Glutamatergic neuron (in vitro differentiated cells): Measurements from ENCODE around the gene MTHFD1. TPM values are rescaled to one million over a fixed set of nuclear protein-coding genes. Genes with fewer than 3 reads are reported as not detected.

Experiments used
- DNase-seq: peaks from one replicate; pipeline ENCODE4 v3.0.0; 2022
- H3K27ac Mint-ChIP-seq: one replicate; pipeline ENCODE4 v1.8.0; 2020; ENCODE audit warnings: mild to moderate bottlenecking, mixed read lengths, inconsistent platforms; ENCODE audit not compliant: unreplicated experiment
- H3K27me3 Mint-ChIP-seq: one replicate; pipeline ENCODE4 v1.8.0; 2020; ENCODE audit warnings: mild to moderate bottlenecking, moderate library complexity, mixed read lengths, inconsistent platforms; ENCODE audit not compliant: unreplicated experiment
- H3K36me3 Mint-ChIP-seq: one replicate; pipeline ENCODE4 v1.8.0; 2020; ENCODE audit warnings: mild to moderate bottlenecking, mixed read lengths, inconsistent platforms; ENCODE audit not compliant: unreplicated experiment
- H3K4me1 Mint-ChIP-seq: one replicate; pipeline ENCODE4 v1.8.0; 2020; ENCODE audit warnings: mild to moderate bottlenecking, low read depth, mixed read lengths, inconsistent platforms; ENCODE audit not compliant: unreplicated experiment
- H3K4me3 Mint-ChIP-seq: one replicate; pipeline ENCODE4 v1.8.0; 2020; ENCODE audit warnings: mild to moderate bottlenecking, mixed read lengths, inconsistent platforms; ENCODE audit not compliant: unreplicated experiment
- H3K9me3 Mint-ChIP-seq: one replicate; pipeline ENCODE4 v1.8.0; 2020; ENCODE audit warnings: mild to moderate bottlenecking, moderate library complexity, mixed read lengths, inconsistent platforms; ENCODE audit not compliant: unreplicated experiment
- CTCF ChIP-seq: fragments of 200-600 bp; sonication (generic); IDR thresholded peaks from one replicate; pipeline ENCODE4 v1.5.0; 2021; ENCODE audit not compliant: partially characterized antibody, unreplicated experiment
- total RNA-seq: library from RNA; stranded (reverse); fragmentation: NEBNext Ultra II Directional; extraction: Animal tissue kit (Norgen Biotek cat#: 25700); gene quantifications from one replicate; pipeline ENCODE4 v1.2.1, GENCODE V29; 2021; ENCODE audit not compliant: unreplicated experiment

The MTHFD1 gene
- total RNA-seq, 1 donor from 2014 or later = 33.0 TPM

- TF ChIP-seq CTCF = no peak
- H3K4me3 Mint-ChIP-seq = no peak overlapping the region
- no peak for DNase-seq
- H3K27ac Mint-ChIP-seq = no peak overlapping the region
- no peaks in the 10 kb centered on the region for H3K9me3 Mint-ChIP-seq
- no peaks in the 10 kb centered on the region for H3K4me1 Mint-ChIP-seq
- no peaks in the 10 kb centered on the region for H3K36me3 Mint-ChIP-seq
- H3K27me3 Mint-ChIP-seq = no peaks in the 10 kb centered on the region
These were observed 28.3 kb downstream of the MTHFD1 start for GRCh38 chr14:64416348-64416932.

- no peak overlapping the region for H3K27ac Mint-ChIP-seq
- no peaks in the 10 kb centered on the region for H3K27me3 Mint-ChIP-seq
- no peaks in the 10 kb centered on the region for H3K36me3 Mint-ChIP-seq
- no peaks in the 10 kb centered on the region for H3K4me1 Mint-ChIP-seq
- TF ChIP-seq CTCF = no peak
- H3K4me3 Mint-ChIP-seq = no peak overlapping the region
- DNase-seq = no peak
- no peaks in the 10 kb centered on the region for H3K9me3 Mint-ChIP-seq
These were observed 29.1 kb downstream of the MTHFD1 start for GRCh38 chr14:64417055-64417770.

- Mint-ChIP-seq H3K4me1 (no peaks in the 10 kb centered on the region), H3K36me3 (no peaks in the 10 kb centered on the region)
- no peak for TF ChIP-seq CTCF
These were observed 29.6 kb downstream of the MTHFD1 start for GRCh38 chr14:64417771-64418125.

GRCh38 chr14:64419003-64419402, 30.9 kb downstream of the MTHFD1 start:
- Mint-ChIP-seq H3K4me3 (no peak overlapping the region), H3K9me3 (no peaks in the 10 kb centered on the region), H3K4me1 (no peaks in the 10 kb centered on the region), H3K27ac (no peak overlapping the region), H3K36me3 (no peaks in the 10 kb centered on the region), H3K27me3 (no peaks in the 10 kb centered on the region)
- TF ChIP-seq CTCF = no peak
- DNase-seq = no peak

More at GRCh38 chr14:64417771-64418125, 29.6 kb downstream of the MTHFD1 start:
- Mint-ChIP-seq H3K4me3 (no peak overlapping the region), H3K27ac (no peak overlapping the region), H3K9me3 (no peaks in the 10 kb centered on the region), H3K27me3 (no peaks in the 10 kb centered on the region)
- DNase-seq = no peak

GRCh38 chr14:64421166-64421565, 33.0 kb downstream of the MTHFD1 start:
- Mint-ChIP-seq H3K4me3 (no peak overlapping the region), H3K27ac (no peak overlapping the region)
- DNase-seq = no peak

More at GRCh38 chr14:64421166-64421565, 33.0 kb downstream of the MTHFD1 start:
- no peaks in the 10 kb centered on the region for H3K27me3 Mint-ChIP-seq
- no peaks in the 10 kb centered on the region for H3K36me3 Mint-ChIP-seq
- H3K4me1 Mint-ChIP-seq = no peaks in the 10 kb centered on the region
- no peaks in the 10 kb centered on the region for H3K9me3 Mint-ChIP-seq
- no peak for TF ChIP-seq CTCF
